Osteoblast (primary cell): ENCODE results near the gene CISTR. TPM values are rescaled to one million over a fixed set of nuclear protein-coding genes. Genes with fewer than 3 reads are reported as not detected.

Experiments used
- DNase-seq: peaks from one replicate; pipeline ENCODE4 v3.0.0; 2011; ENCODE audit warnings: low spot score, mixed read lengths; ENCODE audit not compliant: insufficient read length; ENCODE audit errors: missing footprints
- H2AFZ ChIP-seq: 2 replicates; pipeline ENCODE4 v1.6.0; 2011; ENCODE audit warnings: mild to moderate bottlenecking, low read length
- H3K27ac ChIP-seq: 2 replicates; pipeline ENCODE4 v1.5.1; 2011; ENCODE audit warnings: mild to moderate bottlenecking, low read depth, low read length, moderate library complexity
- H3K27me3 ChIP-seq: 2 replicates; pipeline ENCODE4 v1.6.0; 2012; ENCODE audit warnings: mild to moderate bottlenecking, control low read depth, inconsistent platforms, low read length, moderate library complexity; ENCODE audit not compliant: insufficient read depth
- H3K36me3 ChIP-seq: 2 replicates; pipeline ENCODE4 v1.5.1; 2011; ENCODE audit warnings: mild to moderate bottlenecking, low read length, control low read depth, moderate library complexity; ENCODE audit not compliant: insufficient read depth
- H3K4me1 ChIP-seq: 2 replicates; pipeline ENCODE4 v1.5.1; 2011; ENCODE audit warnings: mild to moderate bottlenecking, low read length, control low read depth, moderate library complexity; ENCODE audit not compliant: insufficient read depth
- H3K4me2 ChIP-seq: 2 replicates; pipeline ENCODE4 v1.6.0; 2011; ENCODE audit warnings: mild to moderate bottlenecking, low read length; ENCODE audit not compliant: insufficient read depth
- H3K4me3 ChIP-seq: fragments of 200-600 bp; sonication (generic); 3 replicates; pipeline ENCODE4 v1.5.1; 2012; ENCODE audit warnings: mild to moderate bottlenecking, low read length, inconsistent platforms; ENCODE audit not compliant: insufficient read depth
- H3K79me2 ChIP-seq: 2 replicates; pipeline ENCODE4 v1.6.0; 2012; ENCODE audit warnings: mild to moderate bottlenecking, low read length, control low read depth, inconsistent platforms; ENCODE audit not compliant: insufficient read depth
- H3K9me3 ChIP-seq: 2 replicates; pipeline ENCODE4 v1.5.1; 2011; ENCODE audit warnings: low read depth, low read length, control low read depth
- H4K20me1 ChIP-seq: 2 replicates; pipeline ENCODE4 v1.6.0; 2012; ENCODE audit warnings: mild to moderate bottlenecking, low read length, control low read depth; ENCODE audit not compliant: insufficient read depth
- total RNA-seq: library from RNA; depleted of rRNA; stranded (reverse); fragments of >200 nt; gene quantifications from 2 replicates; pipeline ENCODE4 v1.2.3, GENCODE V29; 2012
- TF ChIP-seq, protein P1 (sequence below): IDR thresholded peaks from 2 replicates; pipeline ENCODE4 v1.5.1; 2011; ENCODE audit warnings: mild to moderate bottlenecking, low read depth, low read length, moderate library complexity; ENCODE audit errors: extremely low read depth

Gene CISTR
- total RNA-seq, 1 donor, result not detected

DNA sequence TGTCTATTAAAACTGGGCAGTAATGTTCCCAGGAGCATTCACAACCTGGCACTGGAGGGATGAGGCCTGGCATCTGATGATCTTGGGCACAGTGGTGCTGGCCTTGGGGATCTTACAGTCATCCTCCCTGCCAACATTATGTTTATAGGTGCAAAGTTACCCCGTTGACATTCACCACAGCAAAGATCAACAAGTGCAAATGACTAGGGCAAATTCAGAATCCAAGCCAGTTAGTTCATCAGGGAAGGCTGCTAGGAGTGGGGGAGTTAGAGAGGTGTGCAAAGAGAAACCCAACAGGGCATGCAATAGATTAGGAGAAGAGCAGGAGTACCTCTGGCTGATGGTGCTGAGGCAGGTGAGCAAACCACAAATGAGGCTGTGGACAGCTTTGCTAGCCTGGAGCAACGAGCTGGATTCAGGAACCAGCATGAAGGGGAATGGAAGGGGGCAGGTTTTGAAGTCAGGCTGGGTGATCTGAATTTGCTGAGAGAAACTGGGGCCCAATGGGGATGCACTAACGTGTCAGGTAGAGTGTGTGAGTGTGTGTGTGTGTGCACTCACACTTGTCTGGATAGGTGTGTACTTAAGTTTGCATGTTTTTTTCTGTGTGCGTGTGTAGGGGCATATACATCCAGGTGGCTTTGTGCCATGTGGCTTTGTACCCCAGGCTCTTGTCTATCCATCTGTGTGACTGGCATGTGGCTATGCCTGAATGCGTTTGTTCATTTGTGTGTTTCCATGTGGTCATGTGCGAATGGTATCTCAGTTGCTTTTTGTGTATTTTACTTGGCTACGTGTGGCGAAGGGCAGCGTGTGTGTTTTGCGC lies 1.6 kb downstream of the CISTR start:
- Histone ChIP-seq H3K4me3 (no peak overlapping the region), H3K4me2 (peak overlapping the region; percentile 66), H3K27me3 (peaks cover 91% of the 10 kb centered on the region), H3K36me3 (no peaks in the 10 kb centered on the region), H3K9me3 (no peaks in the 10 kb centered on the region), H4K20me1 (no peaks in the 10 kb centered on the region), H3K4me1 (peaks cover 17% of the 10 kb centered on the region), H2AFZ (peak overlapping the region; percentile 76), H3K27ac (no peak overlapping the region), H3K79me2 (no peaks in the 10 kb centered on the region)
- TF ChIP-seq, protein P1, sequence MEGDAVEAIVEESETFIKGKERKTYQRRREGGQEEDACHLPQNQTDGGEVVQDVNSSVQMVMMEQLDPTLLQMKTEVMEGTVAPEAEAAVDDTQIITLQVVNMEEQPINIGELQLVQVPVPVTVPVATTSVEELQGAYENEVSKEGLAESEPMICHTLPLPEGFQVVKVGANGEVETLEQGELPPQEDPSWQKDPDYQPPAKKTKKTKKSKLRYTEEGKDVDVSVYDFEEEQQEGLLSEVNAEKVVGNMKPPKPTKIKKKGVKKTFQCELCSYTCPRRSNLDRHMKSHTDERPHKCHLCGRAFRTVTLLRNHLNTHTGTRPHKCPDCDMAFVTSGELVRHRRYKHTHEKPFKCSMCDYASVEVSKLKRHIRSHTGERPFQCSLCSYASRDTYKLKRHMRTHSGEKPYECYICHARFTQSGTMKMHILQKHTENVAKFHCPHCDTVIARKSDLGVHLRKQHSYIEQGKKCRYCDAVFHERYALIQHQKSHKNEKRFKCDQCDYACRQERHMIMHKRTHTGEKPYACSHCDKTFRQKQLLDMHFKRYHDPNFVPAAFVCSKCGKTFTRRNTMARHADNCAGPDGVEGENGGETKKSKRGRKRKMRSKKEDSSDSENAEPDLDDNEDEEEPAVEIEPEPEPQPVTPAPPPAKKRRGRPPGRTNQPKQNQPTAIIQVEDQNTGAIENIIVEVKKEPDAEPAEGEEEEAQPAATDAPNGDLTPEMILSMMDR, result no peak
- DNase-seq, result no peak

DNA sequence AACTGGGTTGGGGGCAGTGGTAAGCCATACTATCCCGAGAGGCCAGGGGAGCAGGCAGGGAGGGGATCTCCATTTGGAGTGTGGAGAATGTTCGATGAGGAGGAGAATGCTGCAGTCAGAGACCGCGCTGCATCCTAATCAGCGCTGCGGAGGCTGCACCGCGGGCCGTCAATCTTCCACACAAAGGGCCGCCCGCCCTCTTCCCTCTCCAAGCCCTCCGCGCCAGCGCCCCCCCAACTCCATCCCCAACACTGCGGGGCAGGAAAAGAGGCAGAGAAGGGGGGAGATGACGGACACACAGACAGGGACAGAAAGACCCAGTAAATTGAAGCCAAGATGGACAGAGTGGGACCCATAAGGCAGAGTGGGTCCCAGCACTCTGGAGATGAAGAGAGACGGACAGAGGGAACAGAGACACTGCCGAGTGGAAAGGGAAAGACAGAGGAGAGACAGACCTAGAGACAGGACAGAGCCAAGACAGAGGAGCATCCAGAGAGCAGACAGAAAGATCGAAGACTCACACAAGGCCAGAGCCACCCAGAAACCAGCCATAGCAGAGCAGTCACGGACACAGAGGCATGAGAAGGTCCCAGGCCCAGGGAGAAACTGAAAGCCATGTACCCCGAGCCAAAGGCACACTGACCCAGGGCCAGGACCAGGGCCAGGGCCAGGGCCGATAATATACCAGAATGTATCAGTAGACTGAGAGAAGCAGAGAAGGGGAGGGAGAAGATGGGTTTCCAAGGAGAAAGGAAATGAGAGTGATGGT lies 3.5 kb downstream of the CISTR start:
- no peak overlapping the region for H3K27ac ChIP-seq
- no peak overlapping the region for H3K4me2 ChIP-seq
- no peak overlapping the region for H3K4me3 ChIP-seq
- DNase-seq, result no peak
- H3K79me2 ChIP-seq, result no peaks in the 10 kb centered on the region
- TF ChIP-seq, protein P1, result no peak
- H2AFZ ChIP-seq, result no peak overlapping the region
- H3K27me3 ChIP-seq, result peaks cover 87% of the 10 kb centered on the region
- no peaks in the 10 kb centered on the region for H3K36me3 ChIP-seq
- H4K20me1 ChIP-seq, result no peaks in the 10 kb centered on the region
- H3K4me1 ChIP-seq, result peaks cover 14% of the 10 kb centered on the region
- H3K9me3 ChIP-seq, result no peaks in the 10 kb centered on the region

DNA sequence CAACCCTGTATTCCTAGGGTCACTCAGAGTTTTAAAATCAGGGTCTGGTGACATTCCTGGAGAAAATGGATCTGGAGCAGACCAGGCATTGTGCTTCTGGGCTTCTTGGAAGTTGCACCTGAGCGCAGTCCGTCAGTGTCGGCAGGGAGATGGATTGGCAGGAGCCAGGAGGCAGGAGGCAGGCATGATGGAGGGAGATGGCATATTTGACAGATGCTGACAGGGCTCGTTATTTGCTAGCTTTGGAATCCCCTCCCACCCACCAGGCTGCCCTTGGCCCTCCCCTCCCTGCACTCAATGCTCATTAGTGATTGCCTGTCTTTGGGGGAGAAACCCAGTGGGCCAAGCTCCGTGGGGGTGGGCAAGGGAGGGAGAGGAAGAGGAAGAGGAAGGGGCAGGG lies 4.7 kb downstream of the CISTR start:
- no peaks in the 10 kb centered on the region for H3K79me2 ChIP-seq
- H3K4me1 ChIP-seq, result peaks cover 14% of the 10 kb centered on the region
- H3K4me3 ChIP-seq, result no peak overlapping the region
- peaks cover 84% of the 10 kb centered on the region for H3K27me3 ChIP-seq
- H2AFZ ChIP-seq, result no peak overlapping the region
- no peaks in the 10 kb centered on the region for H3K9me3 ChIP-seq
- TF ChIP-seq, protein P1, result no peak
- no peaks in the 10 kb centered on the region for H3K36me3 ChIP-seq
- peak overlapping the region; percentile 36 for H3K4me2 ChIP-seq
- no peak for DNase-seq
- H3K27ac ChIP-seq, result no peak overlapping the region
- H4K20me1 ChIP-seq, result no peaks in the 10 kb centered on the region

DNA sequence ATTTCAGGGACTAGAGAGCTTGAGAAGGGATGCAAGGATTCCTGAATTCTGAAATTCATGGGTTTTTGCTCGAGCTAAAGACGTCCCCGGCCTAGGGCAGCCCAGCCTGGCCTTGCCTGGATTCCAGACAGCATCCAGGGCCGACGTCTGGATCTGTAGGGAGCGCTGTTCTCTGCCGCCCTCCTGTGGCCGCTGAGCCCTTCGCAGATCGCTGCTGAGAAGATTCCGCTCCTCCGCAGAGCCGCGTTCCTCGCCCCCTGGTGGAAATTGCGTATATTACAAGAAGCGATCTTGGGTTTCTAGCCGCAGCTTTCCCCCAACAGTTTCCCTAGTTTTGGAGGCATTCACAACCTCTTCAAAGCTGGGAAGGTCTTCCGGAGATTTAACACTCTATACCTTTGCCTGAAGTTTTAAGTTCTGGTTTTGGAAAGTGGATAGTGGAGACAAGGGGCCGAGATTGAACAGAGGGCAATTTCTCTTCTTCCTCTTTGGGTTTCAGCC lies 5.1 kb downstream of the CISTR start:
- H2AFZ ChIP-seq, result peak overlapping the region; percentile 85
- TF ChIP-seq, protein P1, result peak; percentile 100

More for the DNA sequence above, 5.1 kb downstream of the CISTR start:
- Histone ChIP-seq H3K4me3 (no peak overlapping the region), H3K36me3 (no peaks in the 10 kb centered on the region), H3K4me1 (peaks cover 13% of the 10 kb centered on the region), H3K4me2 (peak overlapping the region; percentile 36), H4K20me1 (no peaks in the 10 kb centered on the region), H3K9me3 (no peaks in the 10 kb centered on the region), H3K27ac (no peak overlapping the region), H3K79me2 (no peaks in the 10 kb centered on the region), H3K27me3 (peaks cover 79% of the 10 kb centered on the region)
- DNase-seq, result peak; percentile 99
